ENCODE data around the gene LRSAM1. TPM values are rescaled to one million over a fixed set of nuclear protein-coding genes. Genes with fewer than 3 reads are reported as not detected.

Gene LRSAM1
- total RNA-seq, 1 donor from 2014 or later = 27.5 TPM

DNA sequence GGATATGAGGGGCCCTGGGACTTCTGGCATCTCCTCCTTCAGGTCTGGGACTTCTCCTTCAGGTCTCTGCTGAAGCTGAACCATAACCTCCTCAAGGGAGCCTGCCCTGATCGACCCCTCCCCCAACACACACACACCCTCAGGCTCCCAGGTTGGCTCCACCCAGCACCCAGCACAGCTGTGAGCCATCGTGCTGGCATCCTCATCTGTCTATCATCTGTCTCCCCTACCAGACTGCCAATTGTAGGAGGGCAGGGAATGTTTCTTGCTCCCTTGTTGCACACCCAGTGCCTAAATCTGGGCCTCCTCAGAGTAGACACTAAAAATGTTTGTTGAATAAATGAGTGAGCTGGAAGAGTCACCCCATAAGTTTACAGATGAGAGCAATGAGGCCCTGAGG lies 71.4 kb downstream of the LRSAM1 start:
- no peak for TF ChIP-seq CTCF (IDR thresholded peaks at IDR 0.05)
- Mint-ChIP-seq H3K4me1 (ENCODE audit: low read depth) (peaks cover 84% of the 10 kb centered on the region), H3K27ac (ENCODE audit: unreplicated experiment) (peak overlapping the region; percentile 96), H3K27me3 (ENCODE audit: low read depth) (no peaks in the 10 kb centered on the region), H3K4me3 (ENCODE audit: unreplicated experiment) (peak overlapping the region; percentile 41), H3K9me3 (ENCODE audit: low read depth) (peaks cover 4% of the 10 kb centered on the region), H3K36me3 (ENCODE audit: low read depth) (peaks cover 32% of the 10 kb centered on the region)
- no peak for DNase-seq (ENCODE audit: low spot score)

GRCh38 chr9:127523312-127523851 lies 72.1 kb downstream of the LRSAM1 start:
- DNase-seq (ENCODE audit: low spot score) = no peak
- peaks cover 32% of the 10 kb centered on the region for H3K36me3 Mint-ChIP-seq (ENCODE audit: low read depth)

DNA sequence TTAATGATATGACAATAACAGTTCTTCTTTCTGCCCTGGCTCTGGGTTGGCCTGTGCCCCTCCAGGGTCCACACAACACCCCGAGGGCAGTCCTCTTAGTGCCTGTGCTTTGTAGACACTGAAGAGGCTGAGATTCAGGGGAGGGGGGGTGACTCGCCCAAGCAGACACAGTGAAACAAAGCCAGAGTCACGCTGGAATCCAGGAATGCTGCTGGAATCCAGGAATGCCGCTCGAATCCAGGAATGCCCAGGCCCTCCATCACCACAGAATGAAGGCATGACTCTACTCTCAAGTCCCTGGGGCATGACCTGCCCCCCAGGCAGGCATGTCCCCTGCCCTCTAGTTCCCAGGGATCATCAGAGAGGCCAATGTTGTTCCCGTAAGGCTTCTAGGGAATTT lies 73.1 kb downstream of the LRSAM1 start:
- Mint-ChIP-seq H3K27me3 (ENCODE audit: low read depth) (no peaks in the 10 kb centered on the region), H3K9me3 (ENCODE audit: low read depth) (peaks cover 4% of the 10 kb centered on the region), H3K36me3 (ENCODE audit: low read depth) (peaks cover 34% of the 10 kb centered on the region), H3K4me3 (ENCODE audit: unreplicated experiment) (no peak overlapping the region), H3K27ac (ENCODE audit: unreplicated experiment) (peak overlapping the region; percentile 86), H3K4me1 (ENCODE audit: low read depth) (peaks cover 84% of the 10 kb centered on the region)
- TF ChIP-seq CTCF (IDR thresholded peaks at IDR 0.05) = no peak
- no peak for DNase-seq (ENCODE audit: low spot score)

More at GRCh38 chr9:127523312-127523851, 72.1 kb downstream of the LRSAM1 start:
- Mint-ChIP-seq H3K27ac (ENCODE audit: unreplicated experiment) (peak overlapping the region; percentile 74), H3K4me3 (ENCODE audit: unreplicated experiment) (no peak overlapping the region), H3K27me3 (ENCODE audit: low read depth) (no peaks in the 10 kb centered on the region), H3K4me1 (ENCODE audit: low read depth) (peaks cover 85% of the 10 kb centered on the region), H3K9me3 (ENCODE audit: low read depth) (peaks cover 4% of the 10 kb centered on the region)
- TF ChIP-seq CTCF (IDR thresholded peaks at IDR 0.05) = peak; percentile 79

DNA sequence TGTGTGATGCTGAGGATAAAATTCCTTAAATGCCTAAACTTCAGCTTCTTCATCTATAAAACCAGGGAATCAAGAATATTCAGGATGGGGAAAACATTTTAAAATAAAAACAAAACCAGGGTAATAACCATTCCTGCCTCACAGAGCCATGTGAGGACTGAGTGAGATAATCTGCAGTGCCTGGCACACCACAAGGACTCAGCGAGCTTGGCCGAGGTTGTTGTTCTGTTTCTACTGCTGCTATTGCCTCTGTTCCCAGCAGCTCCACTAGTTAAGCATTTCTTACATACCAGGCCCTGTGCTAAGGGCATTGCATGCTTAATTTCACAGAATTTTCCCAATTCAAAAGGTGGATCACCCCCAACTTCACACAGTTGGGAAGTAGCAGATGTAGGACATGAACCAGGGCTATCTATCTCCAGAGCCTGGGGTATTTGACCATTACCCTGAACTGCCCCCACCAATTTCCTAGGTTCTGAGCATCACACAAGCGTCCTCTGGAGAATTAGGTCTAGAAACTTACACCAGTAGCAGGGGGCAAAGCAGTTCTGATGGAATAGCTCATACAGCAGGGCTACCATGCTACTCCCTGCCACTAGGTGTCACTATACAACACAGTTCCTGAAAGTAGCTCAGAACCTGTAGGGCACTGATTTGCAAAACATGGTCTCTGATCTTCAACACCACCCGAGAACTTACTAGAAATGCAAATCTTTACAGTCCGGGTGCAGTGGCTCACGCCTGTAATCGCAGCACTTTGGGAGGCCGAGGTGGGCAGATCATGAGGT lies 74.3 kb downstream of the LRSAM1 start:
- peak; percentile 82 for TF ChIP-seq CTCF (IDR thresholded peaks at IDR 0.05)
- Mint-ChIP-seq H3K27ac (ENCODE audit: unreplicated experiment) (peak overlapping the region; percentile 86), H3K9me3 (ENCODE audit: low read depth) (peaks cover 4% of the 10 kb centered on the region)

DNA sequence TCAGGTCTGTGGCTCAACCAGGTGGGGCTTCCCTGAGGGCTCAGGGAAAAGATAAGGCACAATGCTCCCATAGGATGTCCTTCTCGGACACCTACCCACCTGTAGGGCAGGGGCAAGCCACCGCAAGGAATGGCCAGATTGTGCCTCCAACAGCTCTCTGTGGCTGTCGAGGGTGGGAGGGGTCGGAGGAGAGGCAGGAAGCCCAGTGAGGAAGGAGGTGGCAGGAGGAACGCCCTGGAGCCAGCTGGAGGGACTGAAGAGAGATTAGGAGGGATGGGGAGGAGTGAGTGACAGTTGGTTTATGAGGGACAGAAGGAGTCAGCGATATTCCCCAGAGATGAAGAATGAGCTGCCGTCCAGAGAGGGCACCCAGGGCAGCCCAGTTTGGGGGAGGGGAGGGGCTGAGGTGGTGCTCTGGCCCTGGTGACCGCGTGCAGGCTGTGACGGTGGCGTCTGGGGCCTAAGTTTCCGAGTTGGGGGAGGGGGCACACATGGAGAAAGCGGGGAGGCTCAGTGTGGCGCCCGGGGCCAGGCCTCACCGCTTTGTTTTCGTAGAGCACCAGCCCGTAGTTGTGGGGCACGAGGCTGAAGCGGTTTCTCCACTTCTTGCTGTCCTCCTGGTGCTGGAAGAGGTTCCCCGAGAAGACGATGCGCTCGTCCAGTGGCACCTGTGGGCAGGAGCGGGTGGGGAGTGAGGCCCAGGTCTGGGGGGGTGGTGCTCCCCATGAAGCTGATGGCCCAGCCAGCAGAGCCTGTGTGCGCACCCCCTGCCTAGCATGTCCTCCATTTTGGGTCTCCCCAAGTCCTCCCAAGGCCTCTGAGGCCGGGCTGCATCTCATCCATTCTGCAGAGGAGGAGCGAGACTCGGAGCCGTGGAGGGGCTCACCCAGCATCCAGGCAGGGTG lies 75.6 kb downstream of the LRSAM1 start:
- TF ChIP-seq CTCF (IDR thresholded peaks at IDR 0.05) = no peak
- Mint-ChIP-seq H3K36me3 (ENCODE audit: low read depth) (peaks cover 39% of the 10 kb centered on the region), H3K9me3 (ENCODE audit: low read depth) (peaks cover 4% of the 10 kb centered on the region), H3K4me1 (ENCODE audit: low read depth) (peaks cover 71% of the 10 kb centered on the region), H3K4me3 (ENCODE audit: unreplicated experiment) (no peak overlapping the region), H3K27me3 (ENCODE audit: low read depth) (no peaks in the 10 kb centered on the region), H3K27ac (ENCODE audit: unreplicated experiment) (peak overlapping the region; percentile 77)
- no peak for DNase-seq (ENCODE audit: low spot score)

More for the DNA sequence above, 74.3 kb downstream of the LRSAM1 start:
- H3K36me3 Mint-ChIP-seq (ENCODE audit: low read depth) = peaks cover 38% of the 10 kb centered on the region
- peaks cover 79% of the 10 kb centered on the region for H3K4me1 Mint-ChIP-seq (ENCODE audit: low read depth)
- no peak for DNase-seq (ENCODE audit: low spot score)
- no peak overlapping the region for H3K4me3 Mint-ChIP-seq (ENCODE audit: unreplicated experiment)
- no peaks in the 10 kb centered on the region for H3K27me3 Mint-ChIP-seq (ENCODE audit: low read depth)

Data from chondrocyte (in vitro differentiated cells).